ENCODE measurements around the gene SLC6A6.
"Not testable (repeated sequence)": the region's sequence is repeated elsewhere in the genome, so short reads cannot be mapped to it uniquely, and the experiment has no call there.

Gene SLC6A6

GRCh38 chr3:14398797-14399106, 3.7 kb upstream of the SLC6A6 start:
- no peak for DNase-seq (ENCODE audit: low read depth)

GRCh38 chr3:14401692-14402303, 608 bp upstream of the SLC6A6 start:
- no peak for DNase-seq (ENCODE audit: low read depth)

GRCh38 chr3:14403619-14404155, 1.3 kb downstream of the SLC6A6 start:
- no peak for DNase-seq (ENCODE audit: low read depth)

- DNase-seq (ENCODE audit: low read depth) = no peak
Observed at GRCh38 chr3:14404186-14404585, 1.8 kb downstream of the SLC6A6 start.

- DNase-seq (ENCODE audit: low read depth) = no peak
Observed at GRCh38 chr3:14404631-14405359, 2.4 kb downstream of the SLC6A6 start.

GRCh38 chr3:14405360-14406238, 3.2 kb downstream of the SLC6A6 start:
- DNase-seq (ENCODE audit: low read depth) = no peak

GRCh38 chr3:14406336-14406735, 3.9 kb downstream of the SLC6A6 start:
- DNase-seq (ENCODE audit: low read depth) = no peak

GRCh38 chr3:14406766-14407165, 4.4 kb downstream of the SLC6A6 start:
- DNase-seq (ENCODE audit: low read depth) = no peak

- no peak for DNase-seq (ENCODE audit: low read depth)
Observed at GRCh38 chr3:14407203-14407602, 4.8 kb downstream of the SLC6A6 start.

- DNase-seq (ENCODE audit: low read depth) = not testable (repeated sequence)
Observed at GRCh38 chr3:14409779-14410063, 7.3 kb downstream of the SLC6A6 start.

GRCh38 chr3:14410106-14410502, 7.7 kb downstream of the SLC6A6 start:
- DNase-seq (ENCODE audit: low read depth) = no peak

GRCh38 chr3:14410503-14411165, 8.2 kb downstream of the SLC6A6 start:
- peak; percentile 89 for DNase-seq (ENCODE audit: low read depth)

GRCh38 chr3:14411166-14411526, 8.7 kb downstream of the SLC6A6 start:
- DNase-seq (ENCODE audit: low read depth) = no peak

- DNase-seq (ENCODE audit: low read depth) = no peak
Observed at GRCh38 chr3:14411988-14412387, 9.6 kb downstream of the SLC6A6 start.

GRCh38 chr3:14412831-14413380, 10.5 kb downstream of the SLC6A6 start:
- DNase-seq (ENCODE audit: low read depth) = no peak

GRCh38 chr3:14413381-14414071, 11.1 kb downstream of the SLC6A6 start:
- DNase-seq (ENCODE audit: low read depth) = peak; percentile 66

- DNase-seq (ENCODE audit: low read depth) = no peak
Observed at GRCh38 chr3:14414846-14415464, 12.5 kb downstream of the SLC6A6 start.

GRCh38 chr3:14415501-14415900, 13.1 kb downstream of the SLC6A6 start:
- peak; percentile 57 for DNase-seq (ENCODE audit: low read depth)

- no peak for DNase-seq (ENCODE audit: low read depth)
Observed at GRCh38 chr3:14416453-14416852, 14.0 kb downstream of the SLC6A6 start.

GRCh38 chr3:14418296-14419250, 16.2 kb downstream of the SLC6A6 start:
- no peak for DNase-seq (ENCODE audit: low read depth)

All from iris pigment epithelial cell (primary cell).